GM12878 (cell line): Measurements from ENCODE around the gene SMU1. TPM values are rescaled to one million over a fixed set of nuclear protein-coding genes. Genes with fewer than 3 reads are reported as not detected.

ENCODE experiments used
- ATF7 ChIP-seq: fragments of 450-650 bp; IDR thresholded peaks from 2 replicates; pipeline ENCODE4 v1.6.1; 2016; ENCODE audit warnings: low read depth, mild to moderate bottlenecking
- FOS ChIP-seq: IDR thresholded peaks from 3 replicates; pipeline ENCODE4 v1.6.1; 2011; ENCODE audit warnings: borderline replicate concordance; ENCODE audit not compliant: insufficient read length; ENCODE audit errors: extremely low read depth
- GATAD2B ChIP-seq: fragments of 450-650 bp; conservative IDR thresholded peaks from 2 replicates; pipeline ENCODE4 v1.6.1; 2017; ENCODE audit warnings: low read depth, mild to moderate bottlenecking, moderate library complexity
- IKZF1 ChIP-seq: fragments of 450-650 bp; conservative IDR thresholded peaks from 2 replicates; pipeline ENCODE4 v1.6.1; 2017; ENCODE audit warnings: antibody characterized with exemption, mild to moderate bottlenecking
- SREBF1 ChIP-seq: IDR thresholded peaks from 2 replicates; pipeline ENCODE4 v1.6.1; 2012; ENCODE audit warnings: mild to moderate bottlenecking, low read length
- ZBTB4 ChIP-seq: fragments of 450-650 bp; formaldehyde crosslinking; IDR thresholded peaks from 2 replicates; pipeline ENCODE4 v1.4.0; 2022; ENCODE audit warnings: mild to moderate bottlenecking, moderate library complexity
- ZNF384 ChIP-seq: IDR thresholded peaks from 2 replicates; pipeline ENCODE4 v1.6.1; 2012; ENCODE audit warnings: low read depth, mild to moderate bottlenecking, low read length, improper control_type of control experiment, borderline replicate concordance
- ZNF687 ChIP-seq: fragments of 450-650 bp; IDR thresholded peaks from 2 replicates; pipeline ENCODE4 v1.6.1; 2017; ENCODE audit warnings: mild to moderate bottlenecking, moderate library complexity
- polyA plus RNA-seq, 11 experiments: library from polyadenylated mRNA; depleted of rRNA in 4 of 11; unstranded in 6 of 11; stranded (reverse) in 5 of 11; fragments of >200 nt; fragmentation: Nextera tagmentation in 4 of 11; fragmentation: Illumina TruSeq in 1 of 11; extraction: Ambion mirVana in 4 of 11; extraction: Trizol in 1 of 11; gene quantifications; 1 replicate in 1 of 11; 2 replicates in 10 of 11; pipeline versions ENCODE4 v1.2.1 to v1.2.3, GENCODE V29; 2011 to 2016; ENCODE audit warnings: inconsistent platforms in 2 of 11, missing spikeins in 2 of 11, low read depth in 1 of 11
- total RNA-seq, 4 experiments: library from RNA; depleted of rRNA in 3 of 4; stranded (reverse); fragments of >200 nt in 3 of 4; fragmentation: Illumina TruSeq in 1 of 4; extraction: Trizol in 1 of 4; gene quantifications; 2 replicates each; pipeline versions ENCODE4 v1.2.1 to v1.2.3, GENCODE V29; 2013 to 2021

Gene SMU1
- total and polyA plus RNA-seq, 10 of the 15 experiments (the other 5 are each of a cell fraction or from before 2014, with no cell fraction given), result 18.5 to 34.6 (median 20.9) TPM

- 0 out of 2 replicates have a peak, but pooled peaks have one; percentile 68 for TF ChIP-seq ZNF687
- TF ChIP-seq IKZF1, result peak; percentile 73
- TF ChIP-seq ZNF384, result no peak
- TF ChIP-seq SREBF1, result no peak
- no peak for TF ChIP-seq GATAD2B
- TF ChIP-seq ATF7, result peak; percentile 73
- TF ChIP-seq ZBTB4 (CRISPR knock-in tag), result no peak
- TF ChIP-seq FOS, result no peak
Observed at GRCh38 chr9:33076046-33077004, at the start of gene SMU1 (continued).
